MM.1S (cell line): ENCODE measurements around the gene KCNB1.

Experiments
- DNase-seq: peaks from one replicate; pipeline ENCODE4 v3.0.0-alpha.2; 2015
- H2AFZ ChIP-seq: fragments of 300-600 bp; sonication (generic); 2 replicates; pipeline ENCODE4 v1.6.0; 2016; ENCODE audit warnings: antibody characterized with exemption, low read length
- H3F3A ChIP-seq: fragments of 300-600 bp; sonication (generic); 2 replicates; pipeline ENCODE4 v1.6.1; 2016; ENCODE audit warnings: mild to moderate bottlenecking, antibody characterized with exemption, low read length, moderate library complexity, mixed read lengths; ENCODE audit not compliant: insufficient read depth
- H3K27ac ChIP-seq: fragments of 300-600 bp; sonication (generic); 2 replicates; pipeline ENCODE4 v1.5.1; 2016; ENCODE audit warnings: mild to moderate bottlenecking, low read length
- H3K27me3 ChIP-seq: fragments of 300-600 bp; sonication (generic); replicated peaks from 2 replicates; pipeline ENCODE4 v1.6.0; 2016; ENCODE audit warnings: low read length; ENCODE audit not compliant: insufficient read depth
- H3K36me3 ChIP-seq: fragments of 300-600 bp; sonication (generic); replicated peaks from 2 replicates; pipeline ENCODE4 v1.6.1; 2016; ENCODE audit warnings: mild to moderate bottlenecking, low read length, mixed read lengths; ENCODE audit not compliant: insufficient read depth
- H3K4me1 ChIP-seq: fragments of 300-600 bp; sonication (generic); 2 replicates; pipeline ENCODE4 v1.6.1; 2016; ENCODE audit warnings: low read length, mixed read lengths
- H3K4me2 ChIP-seq: fragments of 300-600 bp; sonication (generic); 2 replicates; pipeline ENCODE4 v1.6.0; 2016; ENCODE audit warnings: low read depth, low read length
- H3K4me3 ChIP-seq: fragments of 300-600 bp; sonication (generic); 2 replicates; pipeline ENCODE4 v1.5.1; 2016; ENCODE audit warnings: low read length, mixed read lengths
- H3K79me2 ChIP-seq: fragments of 300-600 bp; sonication (generic); 2 replicates; pipeline ENCODE4 v1.6.1; 2016; ENCODE audit warnings: mixed run types, low read length, mixed read lengths
- H3K9ac ChIP-seq: fragments of 300-600 bp; sonication (generic); 2 replicates; pipeline ENCODE4 v1.6.1; 2016; ENCODE audit warnings: low read length, mixed read lengths
- H3K9me2 ChIP-seq: fragments of 300-600 bp; sonication (generic); replicated peaks from 2 replicates; pipeline ENCODE4 v1.6.1; 2016; ENCODE audit warnings: mild to moderate bottlenecking, low read length, mixed read lengths; ENCODE audit not compliant: insufficient read depth
- H3K9me3 ChIP-seq: fragments of 300-600 bp; sonication (generic); replicated peaks from 2 replicates; pipeline ENCODE4 v1.6.1; 2016; ENCODE audit warnings: mild to moderate bottlenecking, low read length, mixed read lengths; ENCODE audit not compliant: insufficient read depth
- H4K20me1 ChIP-seq: fragments of 300-600 bp; sonication (generic); 2 replicates; pipeline ENCODE4 v1.6.1; 2016; ENCODE audit warnings: mild to moderate bottlenecking, low read length, moderate library complexity, mixed read lengths; ENCODE audit not compliant: insufficient read depth
- CTCF ChIP-seq: fragments of 300-600 bp; sonication (generic); IDR thresholded peaks from 2 replicates; pipeline ENCODE4 v1.5.1; 2016; ENCODE audit warnings: antibody characterized with exemption, low read length, mixed read lengths
- EZH2 ChIP-seq: fragments of 300-600 bp; sonication (generic); optimal IDR thresholded peaks from 2 replicates; pipeline ENCODE3; 2017; ENCODE audit warnings: low read depth, mild to moderate bottlenecking, antibody characterized with exemption, low read length, mixed read lengths
- EZH2phosphoT487 ChIP-seq: fragments of 300-600 bp; sonication (generic); IDR thresholded peaks from 2 replicates; pipeline ENCODE4 v1.6.1; 2018; ENCODE audit warnings: antibody characterized with exemption, low read length

KCNB1 gene

DNA sequence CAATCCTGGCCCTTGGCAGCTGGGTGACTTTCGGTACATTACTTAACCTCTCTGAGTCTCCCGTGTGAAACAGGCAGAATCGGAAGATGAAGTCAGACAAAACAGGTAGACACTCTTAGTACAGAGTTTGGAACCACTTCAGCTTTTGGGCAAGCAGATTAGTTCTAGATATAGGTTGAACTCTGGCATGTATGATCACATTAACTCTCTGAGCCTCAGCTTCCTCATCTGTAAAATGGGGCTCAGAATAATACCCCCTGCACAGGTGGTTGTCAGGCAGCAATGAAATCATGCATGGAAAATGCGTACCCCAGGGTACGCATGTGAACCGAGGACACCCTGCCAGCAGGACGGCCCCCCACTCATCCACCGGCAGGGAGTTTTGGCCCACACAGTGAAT, 87.7 kb downstream of the KCNB1 start:
- Histone ChIP-seq H3K4me3 (no peak overlapping the region), H3K9ac (no peak overlapping the region), H3K27ac (no peak overlapping the region), H3K36me3 (no peaks in the 10 kb centered on the region), H3K79me2 (no peaks in the 10 kb centered on the region), H3K4me2 (no peak overlapping the region), H3K4me1 (no peaks in the 10 kb centered on the region), H3K9me3 (no peaks in the 10 kb centered on the region), H3K27me3 (no peaks in the 10 kb centered on the region; the same call in 1 of the 2 replicates), H2AFZ (no peak overlapping the region), H3K9me2 (no peaks in the 10 kb centered on the region), H4K20me1 (no peaks in the 10 kb centered on the region), H3F3A (no peaks in the 10 kb centered on the region)
- DNase-seq, result no peak
- TF ChIP-seq EZH2phosphoT487 (no peak), EZH2 (no peak), CTCF (no peak)

DNA sequence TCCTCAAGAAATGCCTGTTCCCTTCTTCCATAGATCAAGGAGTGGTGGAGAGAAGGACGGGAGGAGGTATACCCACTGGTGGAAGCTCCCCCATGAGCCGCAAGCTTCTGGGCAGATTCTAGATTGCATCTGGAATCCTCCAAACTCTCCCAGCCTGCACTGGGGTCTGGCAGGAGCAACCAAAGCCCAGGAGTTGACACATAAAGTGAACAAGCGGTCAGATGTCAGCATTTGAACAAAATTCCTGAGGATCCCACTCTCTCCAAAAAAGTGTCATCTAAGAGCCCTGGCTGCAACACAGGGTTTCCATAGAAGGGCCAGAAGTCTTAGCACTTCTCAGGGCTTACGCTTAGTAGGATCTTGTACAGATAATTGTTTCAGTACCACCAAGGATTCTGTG, 88.2 kb downstream of the KCNB1 start:
- H3K4me2 ChIP-seq, result no peak overlapping the region
- DNase-seq, result no peak
- H3K9ac ChIP-seq, result no peak overlapping the region
- no peaks in the 10 kb centered on the region; the same call in 1 of the 2 replicates for H3K27me3 ChIP-seq
- no peak overlapping the region for H3K4me3 ChIP-seq
- H3F3A ChIP-seq, result no peaks in the 10 kb centered on the region
- H3K79me2 ChIP-seq, result no peaks in the 10 kb centered on the region
- H3K9me2 ChIP-seq, result no peaks in the 10 kb centered on the region
- H3K9me3 ChIP-seq, result no peaks in the 10 kb centered on the region
- H3K4me1 ChIP-seq, result no peaks in the 10 kb centered on the region
- H3K36me3 ChIP-seq, result no peaks in the 10 kb centered on the region
- no peaks in the 10 kb centered on the region for H4K20me1 ChIP-seq
- no peak overlapping the region for H2AFZ ChIP-seq
- H3K27ac ChIP-seq, result no peak overlapping the region
- TF ChIP-seq EZH2phosphoT487 (no peak), EZH2 (no peak), CTCF (no peak)

DNA sequence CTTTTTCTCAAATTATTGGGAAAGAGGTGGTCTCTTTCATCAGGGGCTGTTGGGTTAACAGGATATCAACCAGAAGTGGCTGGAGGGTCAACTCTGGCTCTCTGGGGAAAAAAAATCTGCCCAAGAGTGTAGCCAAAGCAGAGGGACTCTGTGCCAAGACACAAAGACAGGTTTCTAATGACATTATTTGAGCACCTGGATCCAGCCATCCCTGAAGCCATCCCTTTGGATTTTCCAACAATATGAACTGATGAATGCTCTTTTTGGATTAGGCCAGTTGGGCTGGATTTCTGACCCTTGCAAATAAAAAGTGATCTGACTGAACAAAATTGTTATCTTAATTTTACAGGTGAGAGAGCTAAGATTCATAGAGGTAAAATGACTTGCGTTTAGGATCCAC, 88.7 kb downstream of the KCNB1 start:
- TF ChIP-seq EZH2, result no peak
- Histone ChIP-seq H3K79me2 (no peaks in the 10 kb centered on the region), H2AFZ (no peak overlapping the region), H3K27me3 (no peaks in the 10 kb centered on the region; the same call in 1 of the 2 replicates), H3K4me3 (no peak overlapping the region), H3K36me3 (no peaks in the 10 kb centered on the region), H3K27ac (no peak overlapping the region), H3K9me2 (no peaks in the 10 kb centered on the region), H4K20me1 (no peaks in the 10 kb centered on the region), H3K9ac (no peak overlapping the region), H3K4me2 (no peak overlapping the region), H3F3A (no peaks in the 10 kb centered on the region), H3K9me3 (no peaks in the 10 kb centered on the region), H3K4me1 (no peaks in the 10 kb centered on the region)
- DNase-seq, result no peak

GRCh38 chr20:49392745-49393144, 89.7 kb downstream of the KCNB1 start:
- Histone ChIP-seq H3K4me3 (no peak overlapping the region), H2AFZ (no peak overlapping the region), H3F3A (no peaks in the 10 kb centered on the region), H3K4me2 (no peak overlapping the region), H3K9me2 (no peaks in the 10 kb centered on the region), H3K36me3 (no peaks in the 10 kb centered on the region), H3K27me3 (peaks cover 3% of the 10 kb centered on the region; the same call in 1 of the 2 replicates), H4K20me1 (no peaks in the 10 kb centered on the region), H3K79me2 (no peaks in the 10 kb centered on the region), H3K4me1 (no peaks in the 10 kb centered on the region), H3K9me3 (no peaks in the 10 kb centered on the region), H3K9ac (no peak overlapping the region), H3K27ac (no peak overlapping the region)
- no peak for DNase-seq
- no peak for TF ChIP-seq EZH2
- TF ChIP-seq EZH2phosphoT487, result no peak
- TF ChIP-seq CTCF, result no peak
